Breast epithelium (tissue), 4 donors: ENCODE measurements around the gene PRSS2. TPM values are rescaled to one million over a fixed set of nuclear protein-coding genes. Genes with fewer than 3 reads are reported as not detected.

ENCODE experiments used
- DNase-seq, 2 donors: peaks; one replicate each; pipeline ENCODE4 v3.0.0-alpha.2; 2019; ENCODE audit warnings: low spot score in 2 of 2
- H3K27ac ChIP-seq, 2 donors: fragments of 200-600 bp; sonication (generic) in 1 of 2; one replicate each; pipeline ENCODE4 v1.5.1; 2016 to 2019; ENCODE audit warnings: mild to moderate bottlenecking in 1 of 2
- H3K27me3 ChIP-seq, 2 donors: fragments of 200-600 bp; sonication (generic) in 1 of 2; one replicate each; pipeline versions ENCODE4 v1.5.1 to v1.6.0; 2017 to 2019; ENCODE audit warnings: control low read depth in 1 of 2, mild to moderate bottlenecking in 1 of 2
- H3K36me3 ChIP-seq: fragments of 200-600 bp; one replicate; pipeline ENCODE4 v1.5.1; 2019
- H3K4me1 ChIP-seq, 2 donors: fragments of 200-600 bp; sonication (generic); one replicate each; pipeline ENCODE4 v1.5.1; 2016 to 2019; ENCODE audit warnings: control low read depth in 1 of 2
- H3K4me3 ChIP-seq, 3 donors: fragments of 200-600 bp; sonication (generic); 1 replicate in 2 of 3; 2 replicates in 1 of 3; pipeline ENCODE4 v1.5.1; 2016 to 2019; ENCODE audit warnings: mild to moderate bottlenecking in 3 of 3, moderate library complexity in 2 of 3
- H3K9me3 ChIP-seq, 2 donors: fragments of 200-600 bp; sonication (generic) in 1 of 2; one replicate each; pipeline ENCODE4 v1.5.1; 2016 to 2019; ENCODE audit warnings: control low read depth in 1 of 2
- POLR2A ChIP-seq: fragments of 450-650 bp; IDR thresholded peaks from one replicate; pipeline ENCODE4 v1.6.1; 2016; ENCODE audit warnings: antibody characterized with exemption, mild to moderate bottlenecking, moderate library complexity
- POLR2AphosphoS5 ChIP-seq, 3 donors: sonication (generic); formaldehyde crosslinking; IDR thresholded peaks; one replicate each; pipeline ENCODE4 v1.6.1; 2017; ENCODE audit warnings: antibody characterized with exemption in 3 of 3
- intact Hi-C: fragments of 100-400 bp; cut with DNase I; formaldehyde crosslinking; loops from one replicate; pipeline ENCODE4 v1.15.1; 2023; ENCODE audit warnings: low total_unique reads
- total RNA-seq, 3 donors: library from RNA; depleted of rRNA; stranded (reverse); fragments of >200 nt; gene quantifications; one replicate each; pipeline ENCODE4 v1.1.0, GENCODE V29; 2016
- TF ChIP-seq, protein P1 (sequence below), 3 donors: fragments of 450-650 bp; IDR thresholded peaks; one replicate each; pipeline ENCODE4 v1.5.1; 2016 to 2017; ENCODE audit warnings: antibody characterized with exemption in 3 of 3, mild to moderate bottlenecking in 3 of 3, moderate library complexity in 3 of 3

The PRSS2 gene
- total RNA-seq, 3 donors from 2014 or later, result not detected

DNA sequence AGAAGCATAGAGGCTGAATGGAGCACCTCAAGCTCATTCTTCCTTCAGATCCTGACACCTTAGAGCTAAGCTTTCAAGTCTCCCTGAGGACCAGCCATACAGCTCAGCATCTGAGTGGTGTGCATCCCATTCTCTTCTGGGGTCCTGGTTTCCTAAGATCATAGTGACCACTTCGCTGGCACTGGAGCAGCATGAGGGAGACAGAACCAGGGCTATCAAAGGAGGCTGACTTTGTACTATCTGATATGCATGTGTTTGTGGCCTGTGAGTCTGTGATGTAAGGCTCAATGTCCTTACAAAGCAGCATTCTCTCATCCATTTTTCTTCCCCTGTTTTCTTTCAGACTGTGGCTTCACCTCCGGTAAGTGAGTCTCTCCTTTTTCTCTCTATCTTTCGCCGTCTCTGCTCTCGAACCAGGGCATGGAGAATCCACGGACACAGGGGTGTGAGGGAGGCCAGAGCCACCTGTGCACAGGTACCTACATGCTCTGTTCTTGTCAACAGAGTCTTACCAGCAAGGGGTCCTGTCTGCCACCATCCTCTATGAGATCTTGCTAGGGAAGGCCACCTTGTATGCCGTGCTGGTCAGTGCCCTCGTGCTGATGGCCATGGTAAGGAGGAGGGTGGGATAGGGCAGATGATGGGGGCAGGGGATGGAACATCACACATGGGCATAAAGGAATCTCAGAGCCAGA lies 31.0 kb downstream of the PRSS2 start:
- Histone ChIP-seq H3K36me3 (no peaks in the 10 kb centered on the region), H3K27me3 (peaks cover 2 to 29% of the 10 kb centered on the region in 2 donors), H3K4me1 (peaks cover 0 to 7% of the 10 kb centered on the region in 2 donors), H3K4me3 (no peak overlapping the region), H3K27ac (no peak overlapping the region), H3K9me3 (no peaks in the 10 kb centered on the region)
- intact Hi-C loops, result loop anchor here (5.0 kb wide), 1 partner anchor 264 kb away; no protein-coding TSS in a partner anchor
- TF ChIP-seq, protein P1, sequence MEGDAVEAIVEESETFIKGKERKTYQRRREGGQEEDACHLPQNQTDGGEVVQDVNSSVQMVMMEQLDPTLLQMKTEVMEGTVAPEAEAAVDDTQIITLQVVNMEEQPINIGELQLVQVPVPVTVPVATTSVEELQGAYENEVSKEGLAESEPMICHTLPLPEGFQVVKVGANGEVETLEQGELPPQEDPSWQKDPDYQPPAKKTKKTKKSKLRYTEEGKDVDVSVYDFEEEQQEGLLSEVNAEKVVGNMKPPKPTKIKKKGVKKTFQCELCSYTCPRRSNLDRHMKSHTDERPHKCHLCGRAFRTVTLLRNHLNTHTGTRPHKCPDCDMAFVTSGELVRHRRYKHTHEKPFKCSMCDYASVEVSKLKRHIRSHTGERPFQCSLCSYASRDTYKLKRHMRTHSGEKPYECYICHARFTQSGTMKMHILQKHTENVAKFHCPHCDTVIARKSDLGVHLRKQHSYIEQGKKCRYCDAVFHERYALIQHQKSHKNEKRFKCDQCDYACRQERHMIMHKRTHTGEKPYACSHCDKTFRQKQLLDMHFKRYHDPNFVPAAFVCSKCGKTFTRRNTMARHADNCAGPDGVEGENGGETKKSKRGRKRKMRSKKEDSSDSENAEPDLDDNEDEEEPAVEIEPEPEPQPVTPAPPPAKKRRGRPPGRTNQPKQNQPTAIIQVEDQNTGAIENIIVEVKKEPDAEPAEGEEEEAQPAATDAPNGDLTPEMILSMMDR (IDR thresholded peaks at IDR 0.05), result no peak
- TF ChIP-seq POLR2AphosphoS5 (IDR thresholded peaks at IDR 0.05), result no peak
- TF ChIP-seq POLR2A, result no peak
- no peak for DNase-seq

DNA sequence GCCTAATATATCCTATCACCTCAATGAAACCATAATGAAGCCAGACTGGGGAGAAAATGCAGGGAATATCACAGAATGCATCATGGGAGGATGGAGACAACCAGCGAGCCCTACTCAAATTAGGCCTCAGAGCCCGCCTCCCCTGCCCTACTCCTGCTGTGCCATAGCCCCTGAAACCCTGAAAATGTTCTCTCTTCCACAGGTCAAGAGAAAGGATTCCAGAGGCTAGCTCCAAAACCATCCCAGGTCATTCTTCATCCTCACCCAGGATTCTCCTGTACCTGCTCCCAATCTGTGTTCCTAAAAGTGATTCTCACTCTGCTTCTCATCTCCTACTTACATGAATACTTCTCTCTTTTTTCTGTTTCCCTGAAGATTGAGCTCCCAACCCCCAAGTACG lies 31.5 kb downstream of the PRSS2 start:
- Histone ChIP-seq H3K27ac (no peak overlapping the region), H3K4me3 (no peak overlapping the region), H3K36me3 (no peaks in the 10 kb centered on the region), H3K9me3 (no peaks in the 10 kb centered on the region), H3K27me3 (peaks cover 0 to 23% of the 10 kb centered on the region in 2 donors), H3K4me1 (peaks cover 0 to 5% of the 10 kb centered on the region in 2 donors)
- TF ChIP-seq POLR2AphosphoS5 (IDR thresholded peaks at IDR 0.05), result no peak
- TF ChIP-seq, protein P1 (IDR thresholded peaks at IDR 0.05), result no peak
- no peak for TF ChIP-seq POLR2A
- intact Hi-C loops, result loop anchor here (5.0 kb wide), 1 partner anchor 265 kb away; no protein-coding TSS in a partner anchor
- DNase-seq, result no peak

- H3K27ac ChIP-seq, result no peak overlapping the region
- no peaks in the 10 kb centered on the region for H3K9me3 ChIP-seq
- intact Hi-C loops, result loop anchor here (5.0 kb wide), 1 partner anchor 267 kb away; no protein-coding TSS in a partner anchor
- DNase-seq, result no peak
- H3K36me3 ChIP-seq, result no peaks in the 10 kb centered on the region
- H3K4me1 ChIP-seq, result no peaks in the 10 kb centered on the region
- peaks cover 0 to 7% of the 10 kb centered on the region in 2 donors for H3K27me3 ChIP-seq
- H3K4me3 ChIP-seq, result no peak overlapping the region
- TF ChIP-seq POLR2AphosphoS5 (IDR thresholded peaks at IDR 0.05) (no peak), POLR2A (no peak)
- TF ChIP-seq, protein P1 (IDR thresholded peaks at IDR 0.05), result no peak
Measured at GRCh38 chr7:142803901-142804300, 33.1 kb downstream of the PRSS2 start.

- DNase-seq, result no peak
- peaks cover 0 to 4% of the 10 kb centered on the region in 2 donors for H3K27me3 ChIP-seq
- H3K9me3 ChIP-seq, result no peaks in the 10 kb centered on the region
- no peak overlapping the region for H3K4me3 ChIP-seq
- TF ChIP-seq, protein P1 (IDR thresholded peaks at IDR 0.05), result no peak
- TF ChIP-seq POLR2AphosphoS5 (IDR thresholded peaks at IDR 0.05) (no peak), POLR2A (no peak)
- intact Hi-C loops, result loop anchor here (5.0 kb wide), 1 partner anchor 267 kb away; no protein-coding TSS in a partner anchor
- H3K4me1 ChIP-seq, result no peaks in the 10 kb centered on the region
- H3K27ac ChIP-seq, result peak overlapping the region in 1 of 2 donors; percentile 19
- no peaks in the 10 kb centered on the region for H3K36me3 ChIP-seq
Measured at GRCh38 chr7:142804728-142805207, 34.0 kb downstream of the PRSS2 start.

DNA sequence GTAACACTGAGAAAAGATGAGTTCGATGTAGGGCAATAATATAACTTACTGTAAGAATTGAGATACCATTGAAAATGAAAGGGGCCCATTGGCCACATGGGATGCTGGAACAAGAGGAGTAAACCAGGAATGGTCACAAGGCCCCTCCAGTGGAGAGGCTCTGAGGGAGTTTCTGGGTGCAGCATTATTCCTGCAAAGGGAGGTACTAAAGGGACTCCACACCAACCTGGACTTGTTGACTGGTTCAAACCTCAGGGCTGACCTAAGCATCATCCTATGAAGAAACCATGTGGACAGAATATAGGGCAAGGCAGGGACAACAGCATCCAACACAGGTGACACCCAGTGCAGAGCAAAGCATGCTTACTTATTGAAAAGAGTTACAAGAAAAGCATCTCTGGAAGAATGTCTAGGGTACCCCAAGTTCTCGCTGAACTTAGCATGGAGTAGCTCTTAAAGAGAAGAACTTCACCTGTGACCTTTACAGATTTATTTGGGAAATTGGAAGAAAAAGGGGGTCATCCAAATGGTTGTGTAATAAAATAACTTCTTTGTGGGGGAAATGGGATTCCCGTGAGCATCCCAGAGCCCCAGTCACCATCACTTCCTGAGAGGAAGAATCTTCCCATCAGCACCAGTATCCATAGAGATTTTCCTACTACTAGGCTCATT lies 34.7 kb downstream of the PRSS2 start:
- intact Hi-C loops, result no loop called here
- Histone ChIP-seq H3K4me3 (no peak overlapping the region), H3K27ac (no peak overlapping the region), H3K36me3 (no peaks in the 10 kb centered on the region), H3K9me3 (no peaks in the 10 kb centered on the region), H3K27me3 (peaks cover 0 to 2% of the 10 kb centered on the region in 2 donors), H3K4me1 (no peaks in the 10 kb centered on the region)
- TF ChIP-seq, protein P1 (IDR thresholded peaks at IDR 0.05), result no peak
- no peak for TF ChIP-seq POLR2A
- TF ChIP-seq POLR2AphosphoS5 (IDR thresholded peaks at IDR 0.05), result no peak
- DNase-seq, result no peak
